Parathyroid adenoma (tissue), 2 donors: ENCODE measurements around the gene IRF7.
A peak's percentile ranks its signal among the peaks of the same experiment; 100 is the strongest.

Experiments
- H2AFZ ChIP-seq: fragments of 300-600 bp; sonication (generic); one replicate; pipeline ENCODE4 v1.7.0; 2017; ENCODE audit warnings: antibody characterized with exemption, mild to moderate bottlenecking
- H3K27ac ChIP-seq: fragments of 300-600 bp; sonication (generic); one replicate; pipeline ENCODE4 v1.7.0; 2017
- H3K27me3 ChIP-seq: fragments of 300-600 bp; sonication (generic); one replicate; pipeline ENCODE4 v1.7.0; 2017; ENCODE audit warnings: low read length; ENCODE audit not compliant: control insufficient read depth, insufficient read depth
- H3K36me3 ChIP-seq: fragments of 300-600 bp; sonication (generic); one replicate; pipeline ENCODE4 v1.7.0; 2017; ENCODE audit warnings: low read length; ENCODE audit not compliant: control insufficient read depth, insufficient read depth
- H3K4me1 ChIP-seq: fragments of 300-600 bp; sonication (generic); one replicate; pipeline ENCODE4 v1.7.0; 2017; ENCODE audit warnings: control low read depth
- H3K4me2 ChIP-seq: fragments of 300-600 bp; sonication (generic); one replicate; pipeline ENCODE4 v1.7.0; 2017; ENCODE audit warnings: low read length
- H3K4me3 ChIP-seq: fragments of 300-600 bp; sonication (generic); one replicate; pipeline ENCODE4 v1.7.0; 2017; ENCODE audit warnings: low read depth, low read length
- H3K79me2 ChIP-seq: fragments of 300-600 bp; sonication (generic); one replicate; pipeline ENCODE4 v1.7.0; 2017; ENCODE audit warnings: control low read depth
- H3K9ac ChIP-seq: fragments of 300-600 bp; sonication (generic); one replicate; pipeline ENCODE4 v1.7.0; 2017; ENCODE audit warnings: mild to moderate bottlenecking
- H3K9me3 ChIP-seq: fragments of 300-600 bp; sonication (generic); one replicate; pipeline ENCODE4 v1.7.0; 2017; ENCODE audit warnings: low read length; ENCODE audit not compliant: control insufficient read depth
- TF ChIP-seq, protein P1 (sequence below): fragments of 300-600 bp; sonication (generic); IDR thresholded peaks from one replicate; pipeline ENCODE4 v1.7.0; 2017; ENCODE audit warnings: antibody characterized with exemption, mild to moderate bottlenecking
- donor health status: primary hyperparathyroidism.

IRF7 gene

DNA sequence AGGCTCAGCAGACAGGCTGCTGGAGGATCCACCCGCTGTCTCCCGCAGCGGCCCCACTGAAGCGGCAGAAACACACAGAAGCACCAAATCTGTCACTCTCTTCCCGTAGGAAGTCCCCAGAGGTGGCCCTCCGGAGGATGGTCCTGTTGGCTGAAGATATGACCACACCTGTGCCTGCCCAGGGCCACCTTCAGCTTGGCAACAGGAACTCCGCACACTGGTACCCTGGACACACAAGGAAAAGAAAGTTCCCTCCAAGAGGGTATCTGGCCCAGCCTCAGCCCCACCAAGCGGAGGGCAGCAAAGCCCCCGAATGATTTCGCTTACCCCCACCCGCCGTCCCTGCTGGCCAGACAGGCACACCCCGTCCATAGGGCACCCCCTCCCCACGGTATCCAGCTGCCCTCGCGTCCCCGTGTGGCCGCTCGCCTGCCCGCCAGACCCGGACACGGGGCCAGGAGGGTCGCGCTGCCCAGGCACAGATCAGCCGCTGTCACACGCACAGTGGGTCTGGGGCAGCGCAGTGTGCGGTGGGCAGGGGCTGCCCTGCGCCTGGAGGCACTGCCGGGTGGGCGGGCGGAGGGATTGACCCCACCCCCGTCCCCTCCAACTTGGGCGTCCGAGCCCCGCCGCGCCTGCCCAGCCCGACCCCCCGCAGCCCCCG lies 48.0 kb downstream of the IRF7 start:
- Histone ChIP-seq H3K9ac (no peak overlapping the region), H3K27ac (no peak overlapping the region), H3K27me3 (no peaks in the 10 kb centered on the region), H3K79me2 (no peaks in the 10 kb centered on the region), H3K4me2 (peak overlapping the region; percentile 42), H3K4me1 (no peaks in the 10 kb centered on the region), H2AFZ (no peak overlapping the region), H3K4me3 (no peak overlapping the region), H3K9me3 (no peaks in the 10 kb centered on the region), H3K36me3 (no peaks in the 10 kb centered on the region)
- TF ChIP-seq, protein P1, sequence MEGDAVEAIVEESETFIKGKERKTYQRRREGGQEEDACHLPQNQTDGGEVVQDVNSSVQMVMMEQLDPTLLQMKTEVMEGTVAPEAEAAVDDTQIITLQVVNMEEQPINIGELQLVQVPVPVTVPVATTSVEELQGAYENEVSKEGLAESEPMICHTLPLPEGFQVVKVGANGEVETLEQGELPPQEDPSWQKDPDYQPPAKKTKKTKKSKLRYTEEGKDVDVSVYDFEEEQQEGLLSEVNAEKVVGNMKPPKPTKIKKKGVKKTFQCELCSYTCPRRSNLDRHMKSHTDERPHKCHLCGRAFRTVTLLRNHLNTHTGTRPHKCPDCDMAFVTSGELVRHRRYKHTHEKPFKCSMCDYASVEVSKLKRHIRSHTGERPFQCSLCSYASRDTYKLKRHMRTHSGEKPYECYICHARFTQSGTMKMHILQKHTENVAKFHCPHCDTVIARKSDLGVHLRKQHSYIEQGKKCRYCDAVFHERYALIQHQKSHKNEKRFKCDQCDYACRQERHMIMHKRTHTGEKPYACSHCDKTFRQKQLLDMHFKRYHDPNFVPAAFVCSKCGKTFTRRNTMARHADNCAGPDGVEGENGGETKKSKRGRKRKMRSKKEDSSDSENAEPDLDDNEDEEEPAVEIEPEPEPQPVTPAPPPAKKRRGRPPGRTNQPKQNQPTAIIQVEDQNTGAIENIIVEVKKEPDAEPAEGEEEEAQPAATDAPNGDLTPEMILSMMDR, result no peak

GRCh38 chr11:567011-567628 lies 48.6 kb downstream of the IRF7 start:
- H3K4me1 ChIP-seq, result no peaks in the 10 kb centered on the region
- TF ChIP-seq, protein P1, result no peak
- no peak overlapping the region for H3K4me2 ChIP-seq
- H3K9me3 ChIP-seq, result no peaks in the 10 kb centered on the region
- H3K36me3 ChIP-seq, result no peaks in the 10 kb centered on the region
- H3K27ac ChIP-seq, result no peak overlapping the region
- no peaks in the 10 kb centered on the region for H3K79me2 ChIP-seq
- H3K27me3 ChIP-seq, result no peaks in the 10 kb centered on the region
- no peak overlapping the region for H2AFZ ChIP-seq
- H3K4me3 ChIP-seq, result no peak overlapping the region
- H3K9ac ChIP-seq, result no peak overlapping the region

GRCh38 chr11:565921-566509 lies 49.7 kb downstream of the IRF7 start:
- H2AFZ ChIP-seq, result no peak overlapping the region
- no peaks in the 10 kb centered on the region for H3K9me3 ChIP-seq
- no peak overlapping the region for H3K4me3 ChIP-seq
- no peaks in the 10 kb centered on the region for H3K27me3 ChIP-seq
- no peak overlapping the region for H3K9ac ChIP-seq
- TF ChIP-seq, protein P1, result no peak
- H3K27ac ChIP-seq, result no peak overlapping the region
- no peak overlapping the region for H3K4me2 ChIP-seq
- H3K79me2 ChIP-seq, result no peaks in the 10 kb centered on the region
- no peaks in the 10 kb centered on the region for H3K36me3 ChIP-seq
- H3K4me1 ChIP-seq, result no peaks in the 10 kb centered on the region

- TF ChIP-seq, protein P1, result no peak
- Histone ChIP-seq H2AFZ (no peak overlapping the region), H3K36me3 (no peaks in the 10 kb centered on the region), H3K9ac (no peak overlapping the region), H3K9me3 (no peaks in the 10 kb centered on the region), H3K4me2 (no peak overlapping the region), H3K79me2 (no peaks in the 10 kb centered on the region), H3K4me3 (no peak overlapping the region), H3K27me3 (no peaks in the 10 kb centered on the region), H3K27ac (no peak overlapping the region), H3K4me1 (no peaks in the 10 kb centered on the region)
Observed at GRCh38 chr11:563812-564578, 51.8 kb downstream of the IRF7 start.
